ENCODE results near the gene SLC25A1. TPM values are rescaled to one million over a fixed set of nuclear protein-coding genes. Genes with fewer than 3 reads are reported as not detected.
"Not testable (repeated sequence)": the region's sequence is repeated elsewhere in the genome, so short reads cannot be mapped to it uniquely, and the experiment has no call there.

The SLC25A1 gene
- total RNA-seq, 3 donors from 2014 or later: 88.3 to 165 (median 135) TPM

DNA sequence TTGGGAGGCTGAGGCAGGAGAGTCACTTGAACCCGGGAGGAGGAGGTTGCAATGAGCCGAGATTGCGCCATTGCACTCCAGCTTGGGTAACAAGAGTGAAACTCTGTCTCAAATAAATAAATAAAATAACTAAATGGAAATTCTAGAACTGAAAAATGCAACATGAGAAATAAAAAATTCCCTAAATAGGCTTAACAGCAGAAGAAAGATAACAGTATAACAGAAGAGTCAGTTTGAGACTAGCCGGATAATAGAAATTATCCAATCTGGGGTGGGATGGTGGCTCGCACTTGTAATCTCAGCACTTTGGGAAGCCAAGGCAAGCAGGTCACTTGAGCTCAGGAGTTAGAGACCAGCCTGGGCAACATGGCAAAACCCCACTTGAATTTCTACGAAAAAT lies 14.1 kb downstream of the SLC25A1 start:
- H3K9me3 ChIP-seq: no peaks in the 10 kb centered on the region
- H3K4me3 ChIP-seq: no peak overlapping the region
- ATAC-seq (no peak), DNase-seq (no peak)
- TF ChIP-seq, protein P1, sequence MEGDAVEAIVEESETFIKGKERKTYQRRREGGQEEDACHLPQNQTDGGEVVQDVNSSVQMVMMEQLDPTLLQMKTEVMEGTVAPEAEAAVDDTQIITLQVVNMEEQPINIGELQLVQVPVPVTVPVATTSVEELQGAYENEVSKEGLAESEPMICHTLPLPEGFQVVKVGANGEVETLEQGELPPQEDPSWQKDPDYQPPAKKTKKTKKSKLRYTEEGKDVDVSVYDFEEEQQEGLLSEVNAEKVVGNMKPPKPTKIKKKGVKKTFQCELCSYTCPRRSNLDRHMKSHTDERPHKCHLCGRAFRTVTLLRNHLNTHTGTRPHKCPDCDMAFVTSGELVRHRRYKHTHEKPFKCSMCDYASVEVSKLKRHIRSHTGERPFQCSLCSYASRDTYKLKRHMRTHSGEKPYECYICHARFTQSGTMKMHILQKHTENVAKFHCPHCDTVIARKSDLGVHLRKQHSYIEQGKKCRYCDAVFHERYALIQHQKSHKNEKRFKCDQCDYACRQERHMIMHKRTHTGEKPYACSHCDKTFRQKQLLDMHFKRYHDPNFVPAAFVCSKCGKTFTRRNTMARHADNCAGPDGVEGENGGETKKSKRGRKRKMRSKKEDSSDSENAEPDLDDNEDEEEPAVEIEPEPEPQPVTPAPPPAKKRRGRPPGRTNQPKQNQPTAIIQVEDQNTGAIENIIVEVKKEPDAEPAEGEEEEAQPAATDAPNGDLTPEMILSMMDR (IDR thresholded peaks at IDR 0.05): no peak
- intact Hi-C loops (cut with DNase I, micrococcal nuclease): no loop called here
- H3K4me1 ChIP-seq (ENCODE audit: low read depth): peaks cover 3% of the 10 kb centered on the region
- no peaks in the 10 kb centered on the region for H3K36me3 ChIP-seq (ENCODE audit: low read depth)

DNA sequence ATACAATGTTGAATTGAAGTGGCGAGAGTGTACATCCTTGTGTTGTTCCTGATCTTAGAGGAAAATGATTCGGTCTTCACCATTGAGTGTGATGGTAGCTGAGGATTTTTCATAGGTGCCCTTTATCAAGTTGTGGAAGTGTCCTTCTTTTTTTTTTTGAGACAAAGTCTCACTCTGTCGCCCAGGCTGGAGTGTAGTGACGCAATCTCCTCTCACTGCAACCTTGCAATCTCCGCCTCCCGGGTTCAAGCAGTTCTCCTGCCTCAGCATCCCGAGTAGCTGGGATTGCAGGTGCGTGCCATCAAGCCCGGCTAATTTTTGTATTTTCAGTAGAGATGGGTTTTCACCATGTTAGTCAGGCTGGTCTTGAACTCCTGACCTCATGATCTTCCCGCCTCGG lies 19.9 kb downstream of the SLC25A1 start:
- H3K36me3 ChIP-seq (ENCODE audit: low read depth); H3K4me1 ChIP-seq (ENCODE audit: low read depth); DNase-seq; intact Hi-C loops (cut with DNase I, micrococcal nuclease); ATAC-seq; H3K9me3 ChIP-seq; H3K4me3 ChIP-seq: not testable (repeated sequence)

DNA sequence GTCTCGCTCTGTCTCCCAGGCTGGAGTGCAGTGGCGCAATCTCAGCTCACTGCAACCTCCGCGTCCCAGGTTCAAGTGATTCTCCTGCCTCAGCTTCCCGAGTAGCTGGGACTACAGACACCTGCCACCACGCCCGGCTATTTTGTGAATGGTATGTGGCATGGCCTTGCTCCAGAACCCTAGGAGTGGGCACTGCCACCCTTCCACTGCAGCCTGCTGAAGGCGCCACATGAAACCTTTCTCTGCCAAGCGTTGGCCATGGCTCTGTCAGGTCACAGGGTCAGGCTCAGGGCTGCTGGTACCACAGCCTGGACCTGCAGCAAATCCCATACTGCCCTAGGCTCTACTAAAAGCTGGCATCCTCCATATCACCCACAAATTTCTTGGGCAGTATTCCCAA lies 22.4 kb downstream of the SLC25A1 start:
- H3K36me3 ChIP-seq (ENCODE audit: low read depth); ATAC-seq; H3K4me1 ChIP-seq (ENCODE audit: low read depth); H3K9me3 ChIP-seq; H3K4me3 ChIP-seq; DNase-seq; intact Hi-C loops (cut with DNase I, micrococcal nuclease): not testable (repeated sequence)

DNA sequence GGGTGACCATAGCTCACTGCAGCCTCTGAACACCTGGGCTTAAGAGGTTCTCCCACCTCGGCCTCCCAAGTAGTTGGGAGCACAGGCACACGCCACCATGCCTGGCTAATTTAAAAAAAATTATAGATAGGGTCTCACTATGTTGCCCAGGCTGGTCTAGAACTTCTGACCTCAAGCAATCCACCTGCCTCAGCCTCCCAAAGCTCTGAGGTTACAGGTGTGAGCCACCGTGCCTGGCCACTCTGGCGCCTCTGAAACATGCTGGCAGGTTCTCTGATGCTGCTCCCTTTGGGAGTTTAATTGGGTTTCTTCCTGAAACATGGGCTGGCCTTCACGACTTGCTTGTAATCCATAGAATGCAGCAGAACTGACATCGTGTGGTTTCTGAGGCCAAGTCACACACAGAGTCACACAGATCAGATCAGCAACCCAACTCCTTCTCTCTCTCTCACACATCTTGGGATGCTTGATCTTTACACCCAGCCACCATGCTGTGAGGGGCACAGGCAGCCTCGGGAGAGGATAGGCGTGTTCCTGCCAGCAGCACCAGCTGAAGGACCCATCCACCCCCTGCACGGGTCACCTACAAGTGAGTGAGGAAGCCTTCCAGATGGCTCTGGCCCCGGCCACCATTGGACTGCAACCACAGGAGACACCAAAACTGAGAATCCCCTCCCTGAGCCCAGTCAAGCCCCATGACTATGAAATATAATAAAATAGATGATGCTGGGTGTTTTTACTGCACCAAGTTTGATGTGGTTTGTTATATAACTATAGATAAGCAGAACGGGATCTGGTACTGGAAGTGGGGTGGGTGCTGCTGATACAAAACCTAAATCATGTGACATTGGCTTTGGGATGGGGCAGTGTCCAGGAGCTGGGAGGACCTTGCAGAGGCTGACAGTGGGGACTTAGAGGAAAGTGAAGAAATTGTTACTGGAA lies 25.3 kb downstream of the SLC25A1 start:
- no peak for ATAC-seq
- TF ChIP-seq, protein P1 (IDR thresholded peaks at IDR 0.05): no peak
- Histone ChIP-seq H3K9me3 (no peaks in the 10 kb centered on the region), H3K4me1 (ENCODE audit: low read depth) (peaks cover 3% of the 10 kb centered on the region), H3K36me3 (ENCODE audit: low read depth) (no peaks in the 10 kb centered on the region), H3K4me3 (no peak overlapping the region)
- intact Hi-C loops (cut with DNase I, micrococcal nuclease): no loop called here
- no peak for DNase-seq

DNA sequence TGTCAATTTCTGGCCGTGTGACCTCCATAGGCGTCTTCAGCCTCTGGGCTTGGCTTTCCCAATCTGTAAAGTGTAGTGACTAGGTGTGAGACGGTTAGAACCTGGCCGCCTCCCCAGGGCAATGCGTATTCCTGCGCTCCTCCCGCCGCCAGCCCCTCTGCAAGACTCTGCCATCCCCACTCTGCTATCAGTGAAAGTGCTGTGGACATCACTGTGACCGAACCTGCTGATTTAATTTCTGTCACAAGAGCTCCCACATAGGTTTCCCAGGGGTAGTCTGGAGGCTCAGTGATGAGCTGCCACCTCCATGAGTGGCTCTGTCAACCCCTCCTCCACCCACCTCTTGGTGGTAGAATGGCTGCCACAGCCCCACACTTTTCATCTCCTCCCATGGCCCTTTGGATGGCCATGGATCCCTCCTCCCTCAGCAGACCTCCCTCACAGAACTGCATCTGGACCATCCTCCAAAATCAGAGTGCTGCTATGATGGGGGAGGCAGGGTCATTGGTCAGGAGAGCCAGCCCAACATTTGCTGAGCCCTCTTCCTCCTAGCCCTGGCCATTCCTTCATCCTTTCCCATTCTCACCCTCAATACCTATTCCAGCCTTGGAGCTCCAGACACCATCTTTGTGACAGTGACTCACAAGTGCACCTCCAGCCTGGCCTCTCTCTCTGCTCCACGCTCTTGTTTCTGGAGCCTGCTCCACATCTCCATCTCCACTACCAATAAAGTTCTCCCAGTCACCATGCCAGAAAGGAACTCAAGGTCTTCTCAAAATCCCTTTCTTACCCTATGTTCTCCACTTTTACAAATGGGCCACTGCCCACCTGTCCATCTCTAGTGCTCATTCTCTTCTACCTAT lies 27.0 kb downstream of the SLC25A1 start:
- no peak overlapping the region for H3K4me3 ChIP-seq
- ATAC-seq: no peak
- H3K4me1 ChIP-seq (ENCODE audit: low read depth): peaks cover 3% of the 10 kb centered on the region
- TF ChIP-seq, protein P1 (IDR thresholded peaks at IDR 0.05): no peak
- intact Hi-C loops (cut with DNase I, micrococcal nuclease): no loop called here
- H3K9me3 ChIP-seq: no peaks in the 10 kb centered on the region
- DNase-seq: no peak
- H3K36me3 ChIP-seq (ENCODE audit: low read depth): no peaks in the 10 kb centered on the region

DNA sequence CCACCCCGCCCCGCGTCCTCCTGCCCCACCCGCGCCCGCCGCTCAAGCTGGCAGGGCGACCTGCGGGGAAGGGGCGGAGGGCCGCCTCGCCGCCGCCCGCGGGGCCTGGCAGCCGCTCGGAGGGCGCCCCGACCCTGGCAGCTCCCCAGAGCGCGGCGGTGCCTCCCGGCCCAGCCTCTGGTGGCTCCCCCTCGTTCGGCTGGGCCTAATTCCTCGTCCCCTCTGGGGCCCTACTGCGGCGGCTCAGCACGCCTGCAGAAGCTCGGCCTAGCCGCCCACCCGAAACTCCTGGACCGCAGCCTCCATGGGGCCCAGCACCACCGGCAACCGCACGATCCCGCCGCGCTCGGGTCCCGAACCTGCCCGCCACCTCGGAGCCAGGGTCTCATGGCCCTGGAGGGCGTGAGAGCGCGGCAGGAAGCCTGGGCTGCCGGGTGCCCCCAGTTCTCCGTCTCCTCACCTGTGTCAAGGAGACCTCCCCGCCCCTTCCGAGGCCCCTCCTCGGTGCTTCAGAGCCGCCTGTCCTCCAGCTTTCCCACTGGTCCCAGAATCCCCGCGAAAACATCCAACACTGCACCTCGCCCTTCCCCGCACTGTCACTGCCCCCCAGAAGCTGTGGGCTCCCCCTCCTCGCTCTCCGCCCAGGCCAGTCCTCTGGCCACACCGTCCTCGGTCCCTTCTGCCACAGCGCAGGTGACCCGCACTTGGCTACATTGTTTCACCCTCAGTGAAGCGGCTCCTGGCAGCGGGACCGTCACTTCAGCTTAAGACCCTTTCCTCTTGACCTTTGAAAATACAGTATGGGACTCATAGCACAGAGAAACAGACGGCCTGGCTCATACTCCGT lies 27.8 kb downstream of the SLC25A1 start:
- DNase-seq (no peak), ATAC-seq (no peak)
- Histone ChIP-seq H3K36me3 (ENCODE audit: low read depth) (no peaks in the 10 kb centered on the region), H3K4me1 (ENCODE audit: low read depth) (peaks cover 3% of the 10 kb centered on the region), H3K9me3 (no peaks in the 10 kb centered on the region), H3K4me3 (no peak overlapping the region)
- TF ChIP-seq, protein P1 (IDR thresholded peaks at IDR 0.05): no peak
- intact Hi-C loops (cut with DNase I, micrococcal nuclease): no loop called here

Data from mucosa of descending colon (tissue), 3 donors.